Measurements from ENCODE around the gene MAEA. TPM values are rescaled to one million over a fixed set of nuclear protein-coding genes. Genes with fewer than 3 reads are reported as not detected.

Gene MAEA
- total and polyA plus RNA-seq, 2 experiments from 2014 or later = 49.8 to 99.0 TPM

- peaks cover 11% of the 10 kb centered on the region for H3K27me3 Mint-ChIP-seq (ENCODE audit: insufficient read depth, low read depth, poor library complexity)
- no peaks in the 10 kb centered on the region for H3K4me1 Mint-ChIP-seq
- H4K20me1 ChIP-seq (replicated peaks; ENCODE audit: insufficient read depth) = no peaks in the 10 kb centered on the region; the same call in 1 of the 2 replicates
- no peaks in the 10 kb centered on the region; the same call in 2 of the 3 replicates for H3K9me3 Mint-ChIP-seq
- DNase-seq (ENCODE audit: low spot score) (no peak), ATAC-seq (no peak)
- H3K27ac Mint-ChIP-seq = no peak overlapping the region
- TF ChIP-seq ZNF114 (CRISPR knock-in tag; IDR thresholded peaks at IDR 0.05) (no peak), NANOG (IDR thresholded peaks at IDR 0.05; ENCODE audit: borderline replicate concordance) (no peak), EZH2phosphoT487 (IDR thresholded peaks at IDR 0.05; ENCODE audit: unreplicated experiment) (no peak), CREB1 (CRISPR knock-in tag; IDR thresholded peaks at IDR 0.05; ENCODE audit: low read depth) (no peak), CTCF (conservative IDR thresholded peaks at IDR 0.05; ENCODE audit: low read depth in 2 of 2) (no peak), POLR2AphosphoS5 (IDR thresholded peaks at IDR 0.05; ENCODE audit: low read depth) (no peak), ZNF331 (CRISPR knock-in tag; IDR thresholded peaks at IDR 0.05; ENCODE audit: low read depth) (no peak), EZH2 (IDR thresholded peaks at IDR 0.05; ENCODE audit: low read depth, unreplicated experiment) (no peak), STAT1 (IDR thresholded peaks at IDR 0.05; ENCODE audit: unreplicated experiment) (no peak), ETS1 (IDR thresholded peaks at IDR 0.05) (no peak), JUNB (IDR thresholded peaks at IDR 0.05; ENCODE audit: unreplicated experiment) (no peak)
- TF ChIP-seq, protein P1, sequence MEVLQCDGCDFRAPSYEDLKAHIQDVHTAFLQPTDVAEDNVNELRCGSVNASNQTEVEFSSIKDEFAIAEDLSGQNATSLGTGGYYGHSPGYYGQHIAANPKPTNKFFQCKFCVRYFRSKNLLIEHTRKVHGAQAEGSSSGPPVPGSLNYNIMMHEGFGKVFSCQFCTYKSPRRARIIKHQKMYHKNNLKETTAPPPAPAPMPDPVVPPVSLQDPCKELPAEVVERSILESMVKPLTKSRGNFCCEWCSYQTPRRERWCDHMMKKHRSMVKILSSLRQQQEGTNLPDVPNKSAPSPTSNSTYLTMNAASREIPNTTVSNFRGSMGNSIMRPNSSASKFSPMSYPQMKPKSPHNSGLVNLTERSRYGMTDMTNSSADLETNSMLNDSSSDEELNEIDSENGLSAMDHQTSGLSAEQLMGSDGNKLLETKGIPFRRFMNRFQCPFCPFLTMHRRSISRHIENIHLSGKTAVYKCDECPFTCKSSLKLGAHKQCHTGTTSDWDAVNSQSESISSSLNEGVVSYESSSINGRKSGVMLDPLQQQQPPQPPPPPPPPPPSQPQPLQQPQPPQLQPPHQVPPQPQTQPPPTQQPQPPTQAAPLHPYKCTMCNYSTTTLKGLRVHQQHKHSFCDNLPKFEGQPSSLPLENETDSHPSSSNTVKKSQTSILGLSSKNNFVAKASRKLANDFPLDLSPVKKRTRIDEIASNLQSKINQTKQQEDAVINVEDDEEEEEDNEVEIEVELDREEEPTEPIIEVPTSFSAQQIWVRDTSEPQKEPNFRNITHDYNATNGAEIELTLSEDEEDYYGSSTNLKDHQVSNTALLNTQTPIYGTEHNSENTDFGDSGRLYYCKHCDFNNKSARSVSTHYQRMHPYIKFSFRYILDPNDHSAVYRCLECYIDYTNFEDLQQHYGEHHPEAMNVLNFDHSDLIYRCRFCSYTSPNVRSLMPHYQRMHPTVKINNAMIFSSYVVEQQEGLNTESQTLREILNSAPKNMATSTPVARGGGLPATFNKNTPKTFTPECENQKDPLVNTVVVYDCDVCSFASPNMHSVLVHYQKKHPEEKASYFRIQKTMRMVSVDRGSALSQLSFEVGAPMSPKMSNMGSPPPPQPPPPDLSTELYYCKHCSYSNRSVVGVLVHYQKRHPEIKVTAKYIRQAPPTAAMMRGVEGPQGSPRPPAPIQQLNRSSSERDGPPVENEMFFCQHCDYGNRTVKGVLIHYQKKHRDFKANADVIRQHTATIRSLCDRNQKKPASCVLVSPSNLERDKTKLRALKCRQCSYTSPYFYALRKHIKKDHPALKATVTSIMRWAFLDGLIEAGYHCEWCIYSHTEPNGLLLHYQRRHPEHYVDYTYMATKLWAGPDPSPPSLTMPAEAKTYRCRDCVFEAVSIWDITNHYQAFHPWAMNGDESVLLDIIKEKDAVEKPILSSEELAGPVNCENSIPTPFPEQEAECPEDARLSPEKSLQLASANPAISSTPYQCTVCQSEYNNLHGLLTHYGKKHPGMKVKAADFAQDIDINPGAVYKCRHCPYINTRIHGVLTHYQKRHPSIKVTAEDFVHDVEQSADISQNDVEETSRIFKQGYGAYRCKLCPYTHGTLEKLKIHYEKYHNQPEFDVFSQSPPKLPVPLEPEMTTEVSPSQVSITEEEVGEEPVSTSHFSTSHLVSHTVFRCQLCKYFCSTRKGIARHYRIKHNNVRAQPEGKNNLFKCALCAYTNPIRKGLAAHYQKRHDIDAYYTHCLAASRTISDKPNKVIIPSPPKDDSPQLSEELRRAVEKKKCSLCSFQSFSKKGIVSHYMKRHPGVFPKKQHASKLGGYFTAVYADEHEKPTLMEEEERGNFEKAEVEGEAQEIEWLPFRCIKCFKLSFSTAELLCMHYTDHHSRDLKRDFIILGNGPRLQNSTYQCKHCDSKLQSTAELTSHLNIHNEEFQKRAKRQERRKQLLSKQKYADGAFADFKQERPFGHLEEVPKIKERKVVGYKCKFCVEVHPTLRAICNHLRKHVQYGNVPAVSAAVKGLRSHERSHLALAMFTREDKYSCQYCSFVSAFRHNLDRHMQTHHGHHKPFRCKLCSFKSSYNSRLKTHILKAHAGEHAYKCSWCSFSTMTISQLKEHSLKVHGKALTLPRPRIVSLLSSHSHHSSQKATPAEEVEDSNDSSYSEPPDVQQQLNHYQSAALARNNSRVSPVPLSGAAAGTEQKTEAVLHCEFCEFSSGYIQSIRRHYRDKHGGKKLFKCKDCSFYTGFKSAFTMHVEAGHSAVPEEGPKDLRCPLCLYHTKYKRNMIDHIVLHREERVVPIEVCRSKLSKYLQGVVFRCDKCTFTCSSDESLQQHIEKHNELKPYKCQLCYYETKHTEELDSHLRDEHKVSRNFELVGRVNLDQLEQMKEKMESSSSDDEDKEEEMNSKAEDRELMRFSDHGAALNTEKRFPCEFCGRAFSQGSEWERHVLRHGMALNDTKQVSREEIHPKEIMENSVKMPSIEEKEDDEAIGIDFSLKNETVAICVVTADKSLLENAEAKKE (CRISPR knock-in tag; IDR thresholded peaks at IDR 0.05) = no peak
- TF ChIP-seq, protein P2, sequence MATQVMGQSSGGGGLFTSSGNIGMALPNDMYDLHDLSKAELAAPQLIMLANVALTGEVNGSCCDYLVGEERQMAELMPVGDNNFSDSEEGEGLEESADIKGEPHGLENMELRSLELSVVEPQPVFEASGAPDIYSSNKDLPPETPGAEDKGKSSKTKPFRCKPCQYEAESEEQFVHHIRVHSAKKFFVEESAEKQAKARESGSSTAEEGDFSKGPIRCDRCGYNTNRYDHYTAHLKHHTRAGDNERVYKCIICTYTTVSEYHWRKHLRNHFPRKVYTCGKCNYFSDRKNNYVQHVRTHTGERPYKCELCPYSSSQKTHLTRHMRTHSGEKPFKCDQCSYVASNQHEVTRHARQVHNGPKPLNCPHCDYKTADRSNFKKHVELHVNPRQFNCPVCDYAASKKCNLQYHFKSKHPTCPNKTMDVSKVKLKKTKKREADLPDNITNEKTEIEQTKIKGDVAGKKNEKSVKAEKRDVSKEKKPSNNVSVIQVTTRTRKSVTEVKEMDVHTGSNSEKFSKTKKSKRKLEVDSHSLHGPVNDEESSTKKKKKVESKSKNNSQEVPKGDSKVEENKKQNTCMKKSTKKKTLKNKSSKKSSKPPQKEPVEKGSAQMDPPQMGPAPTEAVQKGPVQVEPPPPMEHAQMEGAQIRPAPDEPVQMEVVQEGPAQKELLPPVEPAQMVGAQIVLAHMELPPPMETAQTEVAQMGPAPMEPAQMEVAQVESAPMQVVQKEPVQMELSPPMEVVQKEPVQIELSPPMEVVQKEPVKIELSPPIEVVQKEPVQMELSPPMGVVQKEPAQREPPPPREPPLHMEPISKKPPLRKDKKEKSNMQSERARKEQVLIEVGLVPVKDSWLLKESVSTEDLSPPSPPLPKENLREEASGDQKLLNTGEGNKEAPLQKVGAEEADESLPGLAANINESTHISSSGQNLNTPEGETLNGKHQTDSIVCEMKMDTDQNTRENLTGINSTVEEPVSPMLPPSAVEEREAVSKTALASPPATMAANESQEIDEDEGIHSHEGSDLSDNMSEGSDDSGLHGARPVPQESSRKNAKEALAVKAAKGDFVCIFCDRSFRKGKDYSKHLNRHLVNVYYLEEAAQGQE (IDR thresholded peaks at IDR 0.05; ENCODE audit: unreplicated experiment) = no peak
- H3K4me2 ChIP-seq = no peak overlapping the region
- peaks cover 44% of the 10 kb centered on the region for H3K36me3 Mint-ChIP-seq (ENCODE audit: low read depth)
- H3F3A ChIP-seq (replicated peaks; ENCODE audit: low read depth) = no peaks in the 10 kb centered on the region
- H3K27ac ChIP-seq (ENCODE audit: low read depth) = no peak overlapping the region
- H2AFZ ChIP-seq = no peak overlapping the region
- H3K9me2 ChIP-seq (ENCODE audit: insufficient read depth) = no peaks in the 10 kb centered on the region
- H3K27me3 ChIP-seq (ENCODE audit: insufficient read depth) = no peaks in the 10 kb centered on the region
- no peaks in the 10 kb centered on the region for H3K4me1 ChIP-seq (ENCODE audit: insufficient read depth)
- H3K79me2 ChIP-seq (replicated peaks; ENCODE audit: insufficient read depth) = 0 out of 2 replicates have a peak, but pooled peaks cover 8% of the 10 kb centered on the region
- no peak overlapping the region for H3K4me3 ChIP-seq
- H3K4me3 Mint-ChIP-seq = no peak overlapping the region
- no peaks in the 10 kb centered on the region for H3K36me3 ChIP-seq (ENCODE audit: insufficient read depth)
Measured at GRCh38 chr4:1332686-1333085, 43.0 kb downstream of the MAEA start.
